Measurements from ENCODE around the gene DCDC2.
"Not testable (repeated sequence)": the region's sequence is repeated elsewhere in the genome, so short reads cannot be mapped to it uniquely, and the experiment has no call there.

The DCDC2 gene

DNA sequence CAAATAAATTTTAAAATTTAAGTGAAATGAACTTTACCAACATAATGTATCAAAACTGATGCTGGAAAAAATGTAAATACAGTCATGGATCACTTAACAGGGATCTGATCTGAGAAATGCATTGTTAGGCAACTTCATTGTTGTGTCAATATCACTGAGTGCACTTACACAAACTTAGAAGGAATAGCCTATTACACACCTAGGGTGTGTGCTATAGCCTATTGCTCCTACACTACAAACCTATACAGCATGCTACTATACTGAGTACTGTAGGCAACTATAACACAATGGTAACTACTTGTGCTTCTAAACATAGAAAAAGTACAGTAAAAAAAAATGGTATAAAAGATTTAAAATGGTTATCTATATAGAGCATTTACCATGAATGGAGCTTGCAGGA lies 104.5 kb downstream of the DCDC2 start:
- DNase-seq = no peak

DNA sequence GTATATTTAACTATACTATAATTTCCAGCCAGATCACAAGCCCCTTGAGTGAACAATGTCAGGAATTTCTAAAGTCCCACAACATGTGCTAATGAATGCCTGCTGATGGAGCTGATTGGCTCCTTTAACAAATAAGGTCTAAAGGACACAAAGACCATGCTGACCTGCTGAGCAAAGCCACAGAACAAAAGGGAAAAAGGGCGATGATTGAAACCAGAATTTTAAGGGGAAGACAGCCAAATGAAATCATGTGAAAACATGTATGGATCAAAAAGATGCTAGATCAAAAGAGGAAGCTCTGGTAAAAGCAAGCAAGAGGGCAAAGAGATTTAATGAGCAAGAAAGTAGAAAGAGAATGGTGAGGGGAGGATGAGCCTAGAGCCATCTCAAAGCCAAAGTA lies 105.6 kb downstream of the DCDC2 start:
- DNase-seq = no peak

DNA sequence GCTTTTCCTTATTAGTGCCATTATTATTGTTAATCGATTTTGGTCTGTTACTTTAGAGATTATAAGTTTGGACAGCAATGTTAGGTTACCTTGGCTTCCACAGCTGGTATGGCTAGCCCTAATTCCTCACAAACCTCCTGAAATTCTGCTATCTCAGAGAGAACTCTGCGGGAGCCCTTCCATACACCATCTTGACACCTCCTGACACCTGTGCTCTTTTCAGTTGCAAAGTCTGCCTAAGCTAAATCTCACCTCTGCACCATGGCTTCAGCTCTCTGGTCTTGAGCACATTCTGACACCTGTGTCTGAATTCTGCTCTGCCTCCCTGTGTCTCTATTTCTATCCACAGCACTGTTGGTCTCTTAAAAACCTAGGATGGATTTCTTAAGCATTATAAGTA lies 106.5 kb downstream of the DCDC2 start:
- DNase-seq = no peak

- no peak for DNase-seq
Observed at GRCh38 chr6:24249926-24250325, 107.9 kb downstream of the DCDC2 start.

DNA sequence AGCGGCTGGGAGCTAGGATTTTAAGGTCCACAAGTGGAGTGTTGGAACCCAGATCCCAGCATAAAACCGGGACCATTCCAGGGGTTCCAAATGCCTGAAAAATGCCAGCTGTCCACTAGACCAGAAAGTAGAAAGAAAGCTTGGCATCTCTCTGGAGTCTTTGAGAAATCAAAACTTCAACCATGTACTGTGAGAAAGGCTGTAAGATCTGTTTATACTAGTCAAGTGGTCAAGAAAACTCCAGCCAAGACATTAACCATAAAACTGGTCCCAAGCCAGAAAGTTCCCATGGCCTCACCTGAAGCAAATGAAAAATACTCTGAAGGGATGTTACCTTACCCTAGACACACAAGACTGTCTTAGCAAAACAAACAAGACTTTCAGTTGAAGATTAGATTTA lies 112.6 kb downstream of the DCDC2 start:
- no peak for DNase-seq

DNA sequence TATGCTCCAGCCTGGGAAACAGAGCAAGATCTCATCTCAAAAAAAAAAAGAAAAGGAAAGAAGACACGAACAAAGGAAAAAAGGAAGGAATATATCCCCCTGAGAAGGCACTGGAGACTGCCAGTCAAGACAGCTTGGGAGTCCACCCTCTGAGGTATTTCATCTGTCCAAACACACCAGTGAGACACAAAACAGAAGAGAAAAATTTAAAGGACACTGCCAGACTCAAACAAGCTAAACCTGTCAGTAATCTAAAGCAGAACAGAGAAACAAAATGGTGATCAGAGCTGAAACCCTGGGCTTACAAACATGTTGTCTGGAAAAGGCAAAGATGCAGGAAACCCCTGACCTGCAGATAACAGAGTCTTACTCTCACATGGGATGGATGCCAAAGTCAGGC lies 114.9 kb downstream of the DCDC2 start:
- DNase-seq = no peak

GRCh38 chr6:24241779-24242178 lies 116.1 kb downstream of the DCDC2 start:
- not testable (repeated sequence) for DNase-seq

DNA sequence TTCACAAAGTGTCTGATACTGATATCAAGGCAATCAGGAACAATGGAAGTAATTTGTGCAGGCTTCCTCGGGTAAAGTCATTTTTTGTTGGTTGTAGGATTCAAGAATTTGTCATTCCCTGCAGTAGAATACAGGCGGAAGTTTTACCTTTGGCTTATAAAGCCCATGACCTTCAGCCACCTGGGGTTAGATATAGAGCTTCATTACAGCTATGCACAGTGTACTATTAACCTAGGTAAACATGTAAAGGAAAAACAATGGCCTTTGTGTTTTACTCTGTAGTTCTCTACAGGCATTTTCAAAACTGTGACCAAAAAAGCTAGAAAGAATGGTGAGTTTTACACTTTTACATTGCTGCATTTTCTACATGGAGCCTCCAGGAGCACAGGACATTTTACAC lies 116.9 kb downstream of the DCDC2 start:
- DNase-seq = no peak

GRCh38 chr6:24240380-24240928 lies 117.4 kb downstream of the DCDC2 start:
- DNase-seq = no peak

- DNase-seq = no peak
Observed at GRCh38 chr6:24238700-24239099, 119.2 kb downstream of the DCDC2 start.

- DNase-seq = not testable (repeated sequence)
Observed at GRCh38 chr6:24236779-24237178, 121.1 kb downstream of the DCDC2 start.

DNA sequence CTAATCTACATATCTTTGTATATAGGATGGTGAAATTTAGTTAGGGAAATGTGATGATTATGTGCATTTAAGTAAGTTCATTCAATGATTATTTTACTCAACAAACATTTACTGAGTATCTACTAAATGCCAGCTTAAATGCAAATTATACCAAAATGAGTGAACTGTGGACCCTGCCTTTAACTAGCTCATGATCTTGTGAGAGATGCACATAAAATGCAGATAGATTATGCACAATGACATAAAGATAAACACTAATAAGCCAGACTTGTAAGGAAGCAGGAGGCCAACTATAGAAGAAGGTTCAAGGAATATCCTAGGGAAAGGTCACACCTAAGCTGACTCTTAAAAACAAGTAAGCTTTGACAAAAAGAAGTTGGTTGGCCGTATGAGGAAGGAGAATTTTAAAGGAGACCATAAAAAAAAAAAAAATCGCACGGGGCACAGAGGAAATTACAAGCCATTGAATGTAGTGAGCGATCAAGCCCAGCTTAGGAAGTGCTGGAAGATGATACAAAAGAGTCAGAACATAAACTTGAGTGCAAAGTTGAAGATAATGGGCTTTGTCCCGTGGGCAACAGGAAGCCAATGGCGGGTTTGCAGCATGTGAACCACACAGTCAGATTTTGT lies 123.9 kb downstream of the DCDC2 start:
- no peak for DNase-seq

DNA sequence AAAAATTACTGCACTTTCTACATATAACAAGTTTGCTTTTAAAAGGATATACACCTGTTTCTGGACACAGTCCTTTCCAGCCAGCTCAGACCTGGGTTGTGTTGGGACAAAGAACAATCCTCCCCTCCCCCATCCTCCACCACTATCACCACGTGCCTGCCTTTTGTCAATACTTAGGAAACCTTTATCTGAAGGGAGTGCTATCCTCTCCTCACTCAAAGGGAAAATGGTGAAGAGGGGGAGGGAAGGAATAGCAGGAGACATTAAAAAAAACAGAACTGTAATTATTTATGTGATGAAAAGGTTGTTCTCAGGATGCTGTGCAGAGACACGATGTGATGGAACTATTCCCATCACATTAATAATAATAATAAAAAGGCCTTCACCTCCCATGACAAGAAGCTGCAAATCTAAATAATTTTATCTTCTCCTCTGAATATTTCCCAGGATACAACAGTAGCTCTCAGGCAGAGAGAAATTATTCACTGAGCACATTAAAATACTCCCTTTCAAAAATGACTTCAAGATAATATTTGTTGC lies 126.4 kb downstream of the DCDC2 start:
- DNase-seq = no peak

DNA sequence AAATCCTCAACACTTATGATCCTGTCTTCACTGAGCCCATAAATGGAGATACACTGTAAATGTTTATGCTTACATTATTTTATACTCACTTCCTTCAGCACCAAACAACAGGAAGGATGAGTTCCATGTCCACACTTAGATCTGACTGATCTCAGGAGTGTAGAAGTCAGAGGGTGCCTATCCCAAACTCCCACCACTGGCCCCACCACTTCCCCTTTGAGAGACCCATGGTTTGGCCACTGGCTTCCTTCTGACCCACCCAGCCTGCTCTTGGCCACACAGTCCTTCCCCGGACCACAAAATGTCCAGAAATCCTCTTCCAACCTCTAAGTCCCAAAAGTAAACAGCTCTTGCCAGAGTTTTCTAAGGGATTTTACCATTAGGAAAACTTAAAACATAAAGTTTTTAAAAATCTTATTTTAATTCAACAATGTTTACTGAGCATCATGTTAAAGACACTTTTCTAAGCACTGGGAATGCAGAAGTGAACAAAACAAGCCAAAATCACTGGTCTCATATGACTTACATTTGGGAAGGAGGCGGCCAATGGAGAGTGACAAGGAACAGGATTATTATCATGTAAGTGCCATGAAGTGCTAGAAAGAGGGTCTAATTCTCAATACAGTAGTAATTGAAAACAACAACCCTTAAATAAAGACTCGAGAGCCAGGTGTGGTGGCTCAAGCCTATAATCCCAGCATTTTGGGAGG lies 128.0 kb downstream of the DCDC2 start:
- DNase-seq = no peak

- no peak for DNase-seq
Observed at GRCh38 chr6:24228681-24229255, 129.1 kb downstream of the DCDC2 start.

GRCh38 chr6:24228123-24228522 lies 129.7 kb downstream of the DCDC2 start:
- DNase-seq = no peak

- no peak for DNase-seq
Observed at GRCh38 chr6:24227556-24227955, 130.3 kb downstream of the DCDC2 start.

GRCh38 chr6:24226541-24226940 lies 131.3 kb downstream of the DCDC2 start:
- no peak for DNase-seq

- DNase-seq = no peak
Observed at GRCh38 chr6:24225838-24226237, 132.0 kb downstream of the DCDC2 start.

- no peak for DNase-seq
Observed at GRCh38 chr6:24223115-24223919, 134.5 kb downstream of the DCDC2 start.

DNA sequence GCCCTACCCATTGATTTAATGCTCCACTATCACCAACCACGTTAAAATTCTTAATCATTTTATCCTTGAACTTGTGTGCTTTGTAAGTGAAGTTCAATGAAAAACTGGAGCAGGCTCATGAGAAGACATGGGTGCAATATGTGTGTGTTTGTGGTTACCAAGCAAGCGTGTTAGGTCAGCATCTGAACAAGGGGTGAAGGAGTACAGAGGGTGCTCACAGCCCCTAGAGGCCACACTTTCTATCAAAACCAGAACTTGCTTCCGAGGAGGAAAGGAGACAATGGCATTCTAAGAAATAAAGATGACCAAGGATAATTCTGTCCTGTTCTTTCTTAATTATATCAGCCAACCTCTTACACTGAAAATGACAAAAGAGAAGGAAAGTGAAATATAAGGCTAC lies 138.2 kb downstream of the DCDC2 start:
- DNase-seq = no peak

DNA sequence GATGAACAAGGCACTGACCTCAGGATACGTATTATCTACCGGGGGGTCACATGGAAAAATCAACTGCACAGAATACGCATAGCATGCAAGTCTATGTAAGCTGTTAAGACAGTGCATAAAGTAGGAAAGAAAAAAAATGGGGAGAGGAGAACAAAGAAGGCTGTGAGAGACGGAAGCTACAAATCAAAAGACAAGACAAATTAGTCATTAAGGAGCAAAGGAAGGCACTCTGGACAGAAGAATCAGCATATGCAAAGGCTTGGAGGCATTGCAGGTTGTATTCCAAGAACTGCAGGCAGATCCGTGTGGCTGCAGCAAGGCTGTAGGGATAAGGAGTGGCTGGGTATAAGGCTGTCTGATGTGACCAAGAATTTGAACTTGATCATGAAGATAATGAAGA lies 142.9 kb downstream of the DCDC2 start:
- no peak for DNase-seq

GRCh38 chr6:24207413-24207812 lies 150.4 kb downstream of the DCDC2 start:
- no peak for DNase-seq

All from SHP77 treated with DMSO at 0.1 percent for 48 hours (cell line).